Activated T-cell treated with anti-CD3 and anti-CD28 coated beads for 4 hours (primary cell): ENCODE data around the gene LSS.
"Not testable (repeated sequence)": the region's sequence is repeated elsewhere in the genome, so short reads cannot be mapped to it uniquely, and the experiment has no call there.

ENCODE experiments used
- DNase-seq: peaks from one replicate; pipeline ENCODE4 v3.0.0-alpha.2; 2020

The LSS gene

DNA sequence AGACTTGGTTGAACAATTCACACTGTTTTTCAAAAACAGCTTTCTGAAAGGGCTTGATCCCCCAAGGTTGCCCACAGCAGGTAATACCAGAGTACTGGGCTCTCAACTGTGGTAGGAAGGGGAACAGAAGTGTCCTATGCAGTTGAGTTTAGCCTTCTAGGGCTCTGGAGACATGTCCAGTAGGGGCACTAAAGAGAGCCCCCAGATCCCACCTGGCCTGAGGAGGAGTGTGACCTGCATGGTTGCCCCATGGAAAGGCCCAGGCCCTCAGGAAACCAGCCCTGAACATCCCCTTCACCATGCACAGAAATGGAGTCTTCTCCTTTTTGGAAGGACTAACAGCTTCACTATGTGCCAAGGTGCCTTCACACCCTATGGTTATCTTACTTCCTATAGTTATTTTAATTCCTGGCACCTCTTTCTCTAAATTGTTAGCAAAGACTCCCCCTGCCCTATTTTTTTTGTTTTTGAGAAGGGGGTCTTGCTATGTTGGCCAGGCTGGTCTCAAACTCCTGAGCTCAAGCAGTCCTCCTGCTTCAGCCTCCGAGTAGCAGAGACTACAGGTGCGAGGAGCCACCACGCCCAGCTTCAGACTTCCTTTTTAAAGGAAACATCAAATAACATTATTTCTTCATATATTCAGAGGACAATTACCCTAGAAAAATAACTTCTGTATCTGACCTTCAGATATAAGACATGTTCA, 16.8 kb upstream of the LSS start:
- DNase-seq = no peak

DNA sequence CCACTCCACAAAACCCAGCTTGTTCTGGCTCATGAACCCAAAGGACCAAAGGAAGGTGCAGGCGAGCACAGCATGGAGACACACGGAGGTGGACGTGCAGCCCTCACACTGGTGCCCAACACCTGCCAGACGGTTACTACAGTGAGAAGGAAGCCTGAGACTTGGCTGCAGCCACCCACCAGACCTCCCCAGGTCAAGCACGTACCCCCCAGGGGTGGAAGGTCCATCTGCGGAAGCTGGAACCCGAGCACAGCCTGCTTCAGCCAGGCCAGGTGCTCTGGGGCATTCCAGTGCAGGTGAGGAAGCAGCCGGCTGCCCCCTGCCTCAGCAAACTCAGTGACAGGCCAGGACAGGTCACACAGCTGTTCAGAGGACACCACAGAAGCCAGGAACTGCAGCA, 16.0 kb upstream of the LSS start:
- no peak for DNase-seq

GRCh38 chr21:46243960-46244361, 15.4 kb upstream of the LSS start:
- DNase-seq = no peak

- DNase-seq = no peak
Observed at GRCh38 chr21:46243325-46243724, 14.8 kb upstream of the LSS start.

GRCh38 chr21:46241577-46241976, 13.0 kb upstream of the LSS start:
- not testable (repeated sequence) for DNase-seq

GRCh38 chr21:46239817-46240325, 11.3 kb upstream of the LSS start:
- no peak for DNase-seq

GRCh38 chr21:46237474-46237873, 8.9 kb upstream of the LSS start:
- DNase-seq = no peak

- no peak for DNase-seq
Observed at GRCh38 chr21:46234436-46234950, 5.9 kb upstream of the LSS start.

GRCh38 chr21:46229923-46230260, 1.3 kb upstream of the LSS start:
- no peak for DNase-seq

DNA sequence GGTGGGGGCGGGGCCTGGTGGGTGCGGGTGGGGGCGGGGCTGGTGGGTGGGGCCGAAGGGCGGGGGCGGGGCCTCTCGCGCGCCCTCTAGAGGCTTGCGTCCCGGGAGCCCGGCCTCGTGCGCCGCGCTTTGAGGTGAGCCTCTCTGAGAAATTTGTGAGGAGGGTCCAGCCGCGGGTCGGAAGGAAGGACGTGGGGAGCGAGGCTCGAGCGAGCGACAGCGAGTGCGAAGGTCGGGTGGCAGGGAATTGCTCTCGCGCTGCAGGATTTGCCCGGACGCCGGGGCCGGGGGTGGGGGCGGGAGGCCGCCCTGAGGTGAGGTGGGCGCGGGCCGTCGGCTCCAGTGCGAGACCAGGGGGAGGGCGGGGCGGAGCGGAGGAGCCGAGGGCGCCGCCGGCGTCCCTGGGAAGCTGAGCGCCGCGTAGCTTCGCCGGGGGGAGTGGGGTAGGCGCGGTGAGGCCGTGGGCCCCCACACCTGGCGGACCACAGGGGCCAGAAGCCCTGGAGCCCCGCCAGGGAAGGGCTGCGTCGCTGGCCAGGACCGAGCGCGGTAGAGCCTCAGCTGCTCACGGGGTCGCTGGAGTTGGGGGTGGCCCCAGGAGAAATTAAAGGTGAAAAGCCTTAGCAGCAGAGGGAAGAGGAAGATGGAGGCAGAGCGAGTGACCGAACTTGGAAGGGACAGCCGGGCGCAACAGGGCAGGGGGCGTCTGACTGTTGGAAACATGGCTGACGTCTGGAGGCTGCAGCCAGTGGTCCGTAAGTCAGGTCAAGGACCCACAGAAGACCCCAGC, 754 bp upstream of the LSS start:
- DNase-seq = no peak

GRCh38 chr21:46227811-46228344, 696 bp downstream of the LSS start:
- no peak for DNase-seq

DNA sequence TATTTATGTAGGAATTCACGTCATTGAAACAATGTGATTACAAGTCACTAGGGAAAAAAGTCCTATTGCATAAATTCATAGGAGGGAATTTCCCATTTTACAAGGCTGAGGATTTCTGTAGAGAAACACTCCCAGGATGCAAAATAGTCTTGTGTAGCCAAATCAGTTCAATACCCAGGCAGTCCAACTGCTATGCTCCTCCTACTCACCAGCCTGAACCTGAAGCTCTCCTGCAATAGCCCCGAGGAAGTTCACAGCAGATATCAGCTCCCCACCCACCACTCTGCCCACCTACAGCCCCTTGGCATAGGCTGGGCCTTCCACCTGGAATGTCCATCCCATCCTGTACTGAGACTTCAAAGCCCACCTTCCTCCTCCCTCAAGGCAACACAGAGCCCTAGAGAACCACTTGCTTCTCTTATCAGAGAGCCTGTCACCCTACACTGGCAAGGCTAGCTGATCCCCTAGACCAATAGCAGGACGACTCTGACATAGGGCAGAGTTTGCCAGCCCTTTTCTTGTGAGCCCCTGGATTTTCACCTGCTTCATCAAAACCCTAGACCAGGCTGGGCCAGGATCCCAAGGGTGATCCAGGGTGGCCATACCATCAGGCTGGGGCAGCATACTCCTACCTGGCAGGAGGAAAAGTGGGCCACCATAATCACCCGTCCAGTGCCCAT, 1.5 kb downstream of the LSS start:
- DNase-seq = no peak

GRCh38 chr21:46226146-46226545, 2.4 kb downstream of the LSS start:
- no peak for DNase-seq

DNA sequence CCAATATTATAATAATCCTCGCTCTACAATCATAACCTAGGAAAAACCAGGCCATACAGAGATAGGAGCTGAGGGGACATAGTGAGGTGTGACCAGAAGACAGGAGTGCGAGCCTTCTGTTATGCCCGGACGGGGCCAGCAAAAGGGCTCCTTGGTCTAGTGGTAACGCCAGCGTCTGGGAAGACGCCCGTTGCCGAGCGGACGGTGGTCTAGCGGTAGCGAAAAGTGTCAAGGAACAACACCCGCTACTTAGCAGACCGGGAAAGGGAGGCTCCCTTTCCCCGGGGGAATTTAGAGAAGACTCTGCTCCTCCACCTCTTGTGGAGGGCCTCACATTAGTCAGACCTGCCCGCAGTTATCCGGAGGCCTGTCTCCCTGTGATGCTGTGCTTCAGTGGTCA, 4.9 kb downstream of the LSS start:
- not testable (repeated sequence) for DNase-seq

DNA sequence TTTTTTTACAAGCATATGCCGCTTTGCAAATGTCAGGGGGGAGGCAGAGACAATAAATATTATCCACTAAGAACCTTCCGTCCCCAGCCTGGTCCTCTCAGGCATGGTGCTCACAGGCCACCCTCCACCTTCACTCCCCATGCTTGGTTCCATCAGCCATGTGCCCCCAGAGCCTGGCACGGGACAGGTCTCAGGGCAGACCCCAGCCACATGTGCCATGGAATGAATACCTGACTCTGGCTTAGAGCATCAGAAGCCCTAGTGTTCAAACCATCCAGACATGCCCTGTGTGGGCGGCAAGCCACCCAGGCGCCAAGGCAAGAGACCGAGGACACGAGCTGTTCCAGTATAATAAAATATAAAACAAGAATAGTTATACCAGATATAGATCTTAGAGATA, 5.4 kb downstream of the LSS start:
- DNase-seq = no peak

GRCh38 chr21:46222436-46223116, 6.0 kb downstream of the LSS start:
- DNase-seq = no peak

GRCh38 chr21:46221664-46222435, 6.7 kb downstream of the LSS start:
- DNase-seq = no peak

DNA sequence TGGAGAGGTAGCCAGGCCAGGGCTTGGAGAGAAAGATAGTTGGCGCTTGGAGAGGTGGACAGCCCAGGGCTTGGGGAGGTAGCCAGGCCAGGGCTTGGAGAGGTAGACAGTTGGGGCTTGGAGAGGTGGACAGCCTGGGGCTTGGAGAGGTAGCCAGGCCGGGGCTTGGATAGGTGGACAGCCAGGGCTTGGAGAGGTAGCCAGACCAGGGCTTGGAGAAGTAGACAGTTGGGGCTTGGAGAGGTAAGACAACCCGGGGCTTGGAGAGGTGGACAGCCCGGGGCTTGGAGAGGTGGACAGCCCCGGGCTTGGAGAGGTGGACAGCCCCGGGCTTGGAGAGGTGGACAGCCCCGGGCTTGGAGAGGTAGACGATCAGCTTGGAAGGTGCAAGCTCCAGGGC, 7.7 kb downstream of the LSS start:
- no peak for DNase-seq

- no peak for DNase-seq
Observed at GRCh38 chr21:46220275-46220810, 8.2 kb downstream of the LSS start.

GRCh38 chr21:46219591-46220239, 8.9 kb downstream of the LSS start:
- DNase-seq = no peak
